ENCODE data around the gene MYT1. TPM values are rescaled to one million over a fixed set of nuclear protein-coding genes. Genes with fewer than 3 reads are reported as not detected.

The MYT1 gene
- total RNA-seq, 1 donor from 2014 or later, result 1.2 TPM

- Histone ChIP-seq H3K27me3 (peaks cover 23% of the 10 kb centered on the region), H2AFZ (replicated peaks) (no peak overlapping the region), H3K4me3 (no peak overlapping the region), H3K79me2 (ENCODE audit: low read depth) (no peaks in the 10 kb centered on the region), H3F3A (ENCODE audit: low read depth) (peaks cover 33% of the 10 kb centered on the region), H3K4me1 (peaks cover 49% of the 10 kb centered on the region), H3K9me3 (ENCODE audit: low read depth) (no peaks in the 10 kb centered on the region), H3K9ac (no peak overlapping the region), H3K27ac (no peak overlapping the region), H3K4me2 (no peak overlapping the region), H3K36me3 (no peaks in the 10 kb centered on the region), H4K20me1 (ENCODE audit: low read depth) (peaks cover 18% of the 10 kb centered on the region)
- no peak for DNase-seq (ENCODE audit: low spot score)
- H3K36me3 Mint-ChIP-seq, result no peaks in the 10 kb centered on the region
- H3K9me3 Mint-ChIP-seq, result peaks cover 2% of the 10 kb centered on the region
- no peak overlapping the region for H3K4me3 Mint-ChIP-seq
- H3K4me1 Mint-ChIP-seq, result peaks cover 70% of the 10 kb centered on the region
- TF ChIP-seq EZH2phosphoT487 (IDR thresholded peaks at IDR 0.05) (no peak), EZH2 (IDR thresholded peaks at IDR 0.05) (no peak), CTCF (IDR thresholded peaks at IDR 0.05) (no peak)
- H3K27me3 Mint-ChIP-seq (ENCODE audit: insufficient read depth, low read depth), result peaks cover 45% of the 10 kb centered on the region
- no peak overlapping the region for H3K27ac Mint-ChIP-seq
Measured at GRCh38 chr20:64157878-64158277, 6.4 kb upstream of the MYT1 start.

GRCh38 chr20:64158346-64159285, 5.6 kb upstream of the MYT1 start:
- Mint-ChIP-seq H3K4me3 (peak overlapping the region; percentile 60), H3K9me3 (peaks cover 1% of the 10 kb centered on the region), H3K36me3 (no peaks in the 10 kb centered on the region), H3K27me3 (ENCODE audit: insufficient read depth, low read depth) (peaks cover 43% of the 10 kb centered on the region), H3K27ac (no peak overlapping the region), H3K4me1 (peaks cover 70% of the 10 kb centered on the region)
- Histone ChIP-seq H4K20me1 (ENCODE audit: low read depth) (peaks cover 26% of the 10 kb centered on the region), H3K4me3 (no peak overlapping the region), H3F3A (ENCODE audit: low read depth) (peaks cover 40% of the 10 kb centered on the region), H2AFZ (replicated peaks) (no peak overlapping the region), H3K36me3 (no peaks in the 10 kb centered on the region), H3K9ac (no peak overlapping the region), H3K27ac (no peak overlapping the region), H3K9me3 (ENCODE audit: low read depth) (no peaks in the 10 kb centered on the region), H3K27me3 (peaks cover 30% of the 10 kb centered on the region), H3K4me2 (no peak overlapping the region), H3K4me1 (peaks cover 52% of the 10 kb centered on the region), H3K79me2 (ENCODE audit: low read depth) (no peaks in the 10 kb centered on the region)
- TF ChIP-seq CTCF (IDR thresholded peaks at IDR 0.05) (no peak), EZH2phosphoT487 (IDR thresholded peaks at IDR 0.05) (no peak), EZH2 (IDR thresholded peaks at IDR 0.05) (no peak)
- no peak for DNase-seq (ENCODE audit: low spot score)

GRCh38 chr20:64159286-64159680, 5.0 kb upstream of the MYT1 start:
- H3K4me1 Mint-ChIP-seq, result peaks cover 69% of the 10 kb centered on the region
- H3K4me2 ChIP-seq, result no peak overlapping the region

More at GRCh38 chr20:64159286-64159680, 5.0 kb upstream of the MYT1 start:
- Histone ChIP-seq H3K9me3 (ENCODE audit: low read depth) (no peaks in the 10 kb centered on the region), H4K20me1 (ENCODE audit: low read depth) (peaks cover 32% of the 10 kb centered on the region), H2AFZ (replicated peaks) (no peak overlapping the region), H3K27ac (no peak overlapping the region), H3K9ac (no peak overlapping the region), H3K79me2 (ENCODE audit: low read depth) (no peaks in the 10 kb centered on the region), H3K36me3 (no peaks in the 10 kb centered on the region), H3K4me3 (no peak overlapping the region), H3F3A (ENCODE audit: low read depth) (peaks cover 40% of the 10 kb centered on the region), H3K27me3 (peaks cover 37% of the 10 kb centered on the region), H3K4me1 (peaks cover 55% of the 10 kb centered on the region)
- no peaks in the 10 kb centered on the region for H3K9me3 Mint-ChIP-seq
- peaks cover 43% of the 10 kb centered on the region for H3K27me3 Mint-ChIP-seq (ENCODE audit: insufficient read depth, low read depth)
- no peak overlapping the region for H3K27ac Mint-ChIP-seq
- H3K4me3 Mint-ChIP-seq, result peak overlapping the region; percentile 60
- no peaks in the 10 kb centered on the region for H3K36me3 Mint-ChIP-seq
- TF ChIP-seq CTCF (IDR thresholded peaks at IDR 0.05) (no peak), EZH2 (IDR thresholded peaks at IDR 0.05) (no peak), EZH2phosphoT487 (IDR thresholded peaks at IDR 0.05) (no peak)
- no peak for DNase-seq (ENCODE audit: low spot score)

Measured in neural progenitor cell (in vitro differentiated cells).